GM21529 (cell line): Measurements from ENCODE around the gene TARS3.

ENCODE experiments used
- ATAC-seq: cut with Tn5 transposase; IDR thresholded peaks from one replicate; pipeline ENCODE4 v1.9.1; 2021; ENCODE audit not compliant: unreplicated experiment

The TARS3 gene

GRCh38 chr15:101625980-101626379 is 98.3 kb downstream of the TARS3 start:
- ATAC-seq = no peak

GRCh38 chr15:101625184-101625583 is 99.1 kb downstream of the TARS3 start:
- ATAC-seq = no peak

- ATAC-seq = no peak
Observed at GRCh38 chr15:101623367-101624304, 100.6 kb downstream of the TARS3 start.

- no peak for ATAC-seq
Observed at GRCh38 chr15:101621961-101622360, 102.3 kb downstream of the TARS3 start.

- no peak for ATAC-seq
Observed at GRCh38 chr15:101620671-101621070, 103.6 kb downstream of the TARS3 start.

GRCh38 chr15:101619615-101619865 is 104.7 kb downstream of the TARS3 start:
- ATAC-seq = no peak

GRCh38 chr15:101618851-101619614 is 105.2 kb downstream of the TARS3 start:
- ATAC-seq = no peak

- no peak for ATAC-seq
Observed at GRCh38 chr15:101618076-101618475, 106.2 kb downstream of the TARS3 start.

- no peak for ATAC-seq
Observed at GRCh38 chr15:101617390-101617965, 106.8 kb downstream of the TARS3 start.

- ATAC-seq = no peak
Observed at GRCh38 chr15:101615986-101616848, 108.1 kb downstream of the TARS3 start.

- no peak for ATAC-seq
Observed at GRCh38 chr15:101615414-101615985, 108.8 kb downstream of the TARS3 start.

- no peak for ATAC-seq
Observed at GRCh38 chr15:101614761-101615160, 109.5 kb downstream of the TARS3 start.

- ATAC-seq = no peak
Observed at GRCh38 chr15:101614001-101614585, 110.2 kb downstream of the TARS3 start.

GRCh38 chr15:101613130-101614000 is 110.9 kb downstream of the TARS3 start:
- no peak for ATAC-seq

- ATAC-seq = no peak
Observed at GRCh38 chr15:101612676-101613075, 111.6 kb downstream of the TARS3 start.

GRCh38 chr15:101611580-101612299 is 112.5 kb downstream of the TARS3 start:
- ATAC-seq = no peak

GRCh38 chr15:101611007-101611406 is 113.3 kb downstream of the TARS3 start:
- no peak for ATAC-seq

GRCh38 chr15:101610611-101611000 is 113.7 kb downstream of the TARS3 start:
- no peak for ATAC-seq
